ENCODE data around the gene GMDS. TPM values are rescaled to one million over a fixed set of nuclear protein-coding genes. Genes with fewer than 3 reads are reported as not detected.

The GMDS gene
- total and polyA plus RNA-seq, 2 experiments from 2014 or later = 3.0 to 12.6 TPM

DNA sequence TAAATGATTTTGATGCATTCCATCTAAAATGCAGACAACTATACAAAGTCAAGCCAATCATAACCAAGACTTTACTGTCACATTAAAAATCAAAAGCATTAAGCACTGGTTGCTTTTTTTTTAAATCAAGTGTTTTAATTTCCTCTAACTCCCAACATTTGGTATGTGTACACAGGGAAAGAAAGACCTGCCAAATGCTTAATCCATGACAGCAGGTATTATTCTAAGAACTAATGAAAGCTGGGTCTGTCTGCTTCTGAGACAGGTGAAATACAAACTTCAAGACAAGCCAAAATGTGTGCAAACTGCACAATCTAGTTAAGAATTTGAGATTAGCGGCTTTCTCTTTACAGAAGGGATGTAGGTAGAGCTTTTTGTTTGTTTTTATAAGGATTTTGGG, 126.1 kb downstream of the GMDS start:
- 94% methylated on average over 1 of the region's 1 CpG for WGBS, 2 experiments (ENCODE audit: low coverage in 1 of 2, low lambda C conversion rate in 2 of 2, missing lambda C conversion rate in 2 of 2)
- Histone ChIP-seq H4K20me1 (ENCODE audit: insufficient read depth) (no peaks in the 10 kb centered on the region), H3K27me3 (replicated peaks; ENCODE audit: insufficient read depth) (no peaks in the 10 kb centered on the region), H3K9me2 (ENCODE audit: insufficient read depth) (no peaks in the 10 kb centered on the region), H3K4me1 (ENCODE audit: insufficient read depth) (0 out of 2 replicates have a peak, but pooled peaks cover 4% of the 10 kb centered on the region), H3K27ac (no peak overlapping the region), H3K4me3 (no peak overlapping the region), H2AFZ (no peak overlapping the region), H3K4me2 (ENCODE audit: unreplicated experiment) (no peak overlapping the region), H3K79me2 (ENCODE audit: insufficient read depth) (no peaks in the 10 kb centered on the region), H3K36me3 (ENCODE audit: low read depth) (no peaks in the 10 kb centered on the region), H3K9ac (no peak overlapping the region), H3K9me3 (ENCODE audit: low read depth) (no peaks in the 10 kb centered on the region), H3F3A (ENCODE audit: insufficient read depth) (no peaks in the 10 kb centered on the region)
- TF ChIP-seq EZH2 (IDR thresholded peaks at IDR 0.05; ENCODE audit: insufficient read depth, poor library complexity, severe bottlenecking) (no peak), EZH2phosphoT487 (IDR thresholded peaks at IDR 0.05; ENCODE audit: insufficient read depth, low read depth) (no peak)
- in situ Hi-C loops (cut with MboI) = loop anchor here (25.0 kb wide), 1 partner anchor 518 kb away; no protein-coding TSS in a partner anchor
- DNase-seq = no peak

DNA sequence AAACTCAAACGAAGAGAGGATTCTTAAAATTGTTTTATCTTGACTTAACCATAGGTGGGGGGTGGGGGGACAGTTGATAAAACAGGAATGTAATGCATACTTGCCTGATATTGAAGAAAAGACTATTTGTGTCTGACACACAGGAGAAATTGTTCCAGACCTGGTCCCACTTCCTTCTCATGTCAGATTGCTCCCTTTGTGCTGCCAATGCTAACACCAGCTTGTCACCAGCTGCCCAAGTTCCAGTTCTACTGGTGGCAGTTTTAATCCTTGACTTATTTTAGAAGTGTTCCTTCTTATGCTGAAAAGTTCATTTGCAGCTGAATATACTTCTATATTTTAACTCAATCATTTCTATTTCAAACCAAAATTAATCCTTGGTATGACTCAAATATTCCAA, 127.3 kb downstream of the GMDS start:
- Histone ChIP-seq H3K9me2 (ENCODE audit: insufficient read depth) (no peaks in the 10 kb centered on the region), H3K4me3 (no peak overlapping the region), H3K36me3 (ENCODE audit: low read depth) (no peaks in the 10 kb centered on the region), H3K9ac (no peak overlapping the region), H4K20me1 (ENCODE audit: insufficient read depth) (no peaks in the 10 kb centered on the region), H2AFZ (no peak overlapping the region), H3K27me3 (replicated peaks; ENCODE audit: insufficient read depth) (no peaks in the 10 kb centered on the region), H3K9me3 (ENCODE audit: low read depth) (no peaks in the 10 kb centered on the region), H3K27ac (no peak overlapping the region), H3K79me2 (ENCODE audit: insufficient read depth) (no peaks in the 10 kb centered on the region), H3K4me2 (ENCODE audit: unreplicated experiment) (no peak overlapping the region), H3F3A (ENCODE audit: insufficient read depth) (no peaks in the 10 kb centered on the region), H3K4me1 (ENCODE audit: insufficient read depth) (0 out of 2 replicates have a peak, but pooled peaks cover 4% of the 10 kb centered on the region)
- no peak for TF ChIP-seq EZH2 (IDR thresholded peaks at IDR 0.05; ENCODE audit: insufficient read depth, poor library complexity, severe bottlenecking)
- no peak for TF ChIP-seq EZH2phosphoT487 (IDR thresholded peaks at IDR 0.05; ENCODE audit: insufficient read depth, low read depth)
- 43 to 56% methylated on average over 1 of the region's 1 CpG for WGBS, 2 experiments (ENCODE audit: low coverage in 1 of 2, low lambda C conversion rate in 2 of 2, missing lambda C conversion rate in 2 of 2)
- no peak for DNase-seq
- in situ Hi-C loops (cut with MboI) = loop anchor here (25.0 kb wide), 1 partner anchor 519 kb away; no protein-coding TSS in a partner anchor

DNA sequence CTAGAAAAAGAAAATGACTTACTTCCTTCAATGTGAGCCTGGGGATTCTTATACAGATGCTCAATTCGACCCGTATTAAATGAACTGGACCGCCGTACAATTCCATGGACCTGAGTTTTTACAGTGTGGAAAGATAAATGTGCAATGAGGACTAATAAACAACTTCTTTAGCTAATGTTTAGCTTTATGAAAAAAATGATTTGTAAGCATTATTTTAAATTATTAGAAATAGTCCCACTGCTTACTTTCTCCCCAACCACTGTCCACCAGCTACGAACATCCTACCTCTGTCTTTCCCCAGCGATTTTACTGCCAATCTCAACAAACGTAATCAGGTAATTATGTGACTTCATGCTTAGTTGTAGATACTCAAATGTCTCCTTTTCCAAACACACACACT, 128.0 kb downstream of the GMDS start:
- no peak overlapping the region for H2AFZ ChIP-seq
- no peak overlapping the region for H3K4me2 ChIP-seq (ENCODE audit: unreplicated experiment)
- in situ Hi-C loops (cut with MboI) = loop anchor here (25.0 kb wide), 1 partner anchor 520 kb away; no protein-coding TSS in a partner anchor
- TF ChIP-seq EZH2phosphoT487 (IDR thresholded peaks at IDR 0.05; ENCODE audit: insufficient read depth, low read depth) (no peak), EZH2 (IDR thresholded peaks at IDR 0.05; ENCODE audit: insufficient read depth, poor library complexity, severe bottlenecking) (no peak)
- H3K9me2 ChIP-seq (ENCODE audit: insufficient read depth) = no peaks in the 10 kb centered on the region
- H3K36me3 ChIP-seq (ENCODE audit: low read depth) = no peaks in the 10 kb centered on the region
- H3K79me2 ChIP-seq (ENCODE audit: insufficient read depth) = no peaks in the 10 kb centered on the region
- H4K20me1 ChIP-seq (ENCODE audit: insufficient read depth) = no peaks in the 10 kb centered on the region
- no peak overlapping the region for H3K27ac ChIP-seq
- no peaks in the 10 kb centered on the region for H3F3A ChIP-seq (ENCODE audit: insufficient read depth)
- no peak for DNase-seq
- 0 out of 2 replicates have a peak, but pooled peaks cover 4% of the 10 kb centered on the region for H3K4me1 ChIP-seq (ENCODE audit: insufficient read depth)
- no peak overlapping the region for H3K4me3 ChIP-seq
- WGBS, 2 experiments (ENCODE audit: low coverage in 1 of 2, low lambda C conversion rate in 2 of 2, missing lambda C conversion rate in 2 of 2) = 94 to 95% methylated on average over 7 of the region's 7 CpGs
- no peak overlapping the region for H3K9ac ChIP-seq
- H3K27me3 ChIP-seq (replicated peaks; ENCODE audit: insufficient read depth) = no peaks in the 10 kb centered on the region
- no peaks in the 10 kb centered on the region for H3K9me3 ChIP-seq (ENCODE audit: low read depth)

DNA sequence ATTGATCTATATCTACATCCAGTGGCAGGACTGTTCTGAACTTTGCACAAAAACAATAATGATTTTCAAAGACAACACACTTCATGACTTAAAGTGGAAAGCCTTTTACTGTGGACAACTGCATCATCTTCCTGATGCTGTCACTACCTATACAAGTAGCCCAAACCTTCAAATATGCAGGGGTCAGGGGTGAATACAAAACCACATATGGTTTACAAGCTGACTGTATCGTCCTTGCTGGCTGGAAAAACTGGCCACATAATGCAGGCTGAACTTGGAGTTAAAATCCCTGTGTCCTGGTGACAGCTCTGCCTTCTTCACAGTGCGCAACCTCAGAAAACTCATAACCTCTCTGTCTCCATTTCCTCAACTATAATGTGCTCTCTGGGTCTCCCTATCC, 128.9 kb downstream of the GMDS start:
- H3K36me3 ChIP-seq (ENCODE audit: low read depth) = no peaks in the 10 kb centered on the region
- no peaks in the 10 kb centered on the region for H3K27me3 ChIP-seq (replicated peaks; ENCODE audit: insufficient read depth)
- H3K27ac ChIP-seq = no peak overlapping the region
- H3K4me1 ChIP-seq (ENCODE audit: insufficient read depth) = peaks cover 5% of the 10 kb centered on the region; the same call in 1 of the 2 replicates
- no peak overlapping the region for H3K9ac ChIP-seq
- H3F3A ChIP-seq (ENCODE audit: insufficient read depth) = 0 out of 2 replicates have a peak, but pooled peaks cover under 1% of the 10 kb centered on the region
- H3K9me2 ChIP-seq (ENCODE audit: insufficient read depth) = no peaks in the 10 kb centered on the region
- no peak overlapping the region for H3K4me3 ChIP-seq
- no peak for TF ChIP-seq EZH2 (IDR thresholded peaks at IDR 0.05; ENCODE audit: insufficient read depth, poor library complexity, severe bottlenecking)
- no peak for TF ChIP-seq EZH2phosphoT487 (IDR thresholded peaks at IDR 0.05; ENCODE audit: insufficient read depth, low read depth)
- DNase-seq = no peak
- WGBS, 2 experiments (ENCODE audit: low coverage in 1 of 2, low lambda C conversion rate in 2 of 2, missing lambda C conversion rate in 2 of 2) = 57 to 75% methylated on average over 2 of the region's 2 CpGs
- H2AFZ ChIP-seq = no peak overlapping the region
- H4K20me1 ChIP-seq (ENCODE audit: insufficient read depth) = no peaks in the 10 kb centered on the region
- in situ Hi-C loops (cut with MboI) = loop anchor here (25.0 kb wide), 1 partner anchor 521 kb away; no protein-coding TSS in a partner anchor
- no peaks in the 10 kb centered on the region for H3K79me2 ChIP-seq (ENCODE audit: insufficient read depth)
- no peak overlapping the region for H3K4me2 ChIP-seq (ENCODE audit: unreplicated experiment)
- H3K9me3 ChIP-seq (ENCODE audit: low read depth) = no peaks in the 10 kb centered on the region
